Breast epithelium (tissue), 3 donors: Measurements from ENCODE around the gene CCDC43.

Experiments used
- POLR2AphosphoS5 ChIP-seq, 3 donors: sonication (generic); formaldehyde crosslinking; IDR thresholded peaks; one replicate each; pipeline ENCODE4 v1.6.1; 2017; ENCODE audit warnings: antibody characterized with exemption in 3 of 3
- TF ChIP-seq, protein P1 (sequence below), 3 donors: fragments of 450-650 bp; IDR thresholded peaks; one replicate each; pipeline ENCODE4 v1.5.1; 2016 to 2017; ENCODE audit warnings: antibody characterized with exemption in 3 of 3, mild to moderate bottlenecking in 3 of 3, moderate library complexity in 3 of 3

DNA sequence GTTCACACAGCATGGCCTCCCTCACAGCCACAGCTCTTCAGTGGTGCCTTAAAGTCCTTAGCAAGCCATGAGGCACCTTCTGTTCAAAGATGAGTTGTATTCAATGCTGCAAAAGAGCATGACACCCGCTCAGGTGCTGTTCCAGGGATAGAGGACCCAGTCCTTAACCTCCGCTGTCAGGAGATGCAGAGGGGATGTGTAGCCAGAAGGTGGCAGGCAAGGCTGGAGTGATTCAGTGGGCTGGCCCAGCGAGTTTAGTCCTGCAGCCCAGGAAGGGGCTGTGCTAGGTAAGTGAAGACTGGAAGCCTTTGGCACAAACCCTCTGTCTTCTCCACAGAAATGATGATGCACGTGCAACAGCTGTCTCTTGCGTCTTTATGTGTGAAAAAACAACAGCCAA, 44.2 kb upstream of the CCDC43 start:
- TF ChIP-seq, protein P1, sequence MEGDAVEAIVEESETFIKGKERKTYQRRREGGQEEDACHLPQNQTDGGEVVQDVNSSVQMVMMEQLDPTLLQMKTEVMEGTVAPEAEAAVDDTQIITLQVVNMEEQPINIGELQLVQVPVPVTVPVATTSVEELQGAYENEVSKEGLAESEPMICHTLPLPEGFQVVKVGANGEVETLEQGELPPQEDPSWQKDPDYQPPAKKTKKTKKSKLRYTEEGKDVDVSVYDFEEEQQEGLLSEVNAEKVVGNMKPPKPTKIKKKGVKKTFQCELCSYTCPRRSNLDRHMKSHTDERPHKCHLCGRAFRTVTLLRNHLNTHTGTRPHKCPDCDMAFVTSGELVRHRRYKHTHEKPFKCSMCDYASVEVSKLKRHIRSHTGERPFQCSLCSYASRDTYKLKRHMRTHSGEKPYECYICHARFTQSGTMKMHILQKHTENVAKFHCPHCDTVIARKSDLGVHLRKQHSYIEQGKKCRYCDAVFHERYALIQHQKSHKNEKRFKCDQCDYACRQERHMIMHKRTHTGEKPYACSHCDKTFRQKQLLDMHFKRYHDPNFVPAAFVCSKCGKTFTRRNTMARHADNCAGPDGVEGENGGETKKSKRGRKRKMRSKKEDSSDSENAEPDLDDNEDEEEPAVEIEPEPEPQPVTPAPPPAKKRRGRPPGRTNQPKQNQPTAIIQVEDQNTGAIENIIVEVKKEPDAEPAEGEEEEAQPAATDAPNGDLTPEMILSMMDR (IDR thresholded peaks at IDR 0.05): no peak
- TF ChIP-seq POLR2AphosphoS5 (IDR thresholded peaks at IDR 0.05): no peak
